GM12878 (cell line): ENCODE data around the gene DHX16. TPM values are rescaled to one million over a fixed set of nuclear protein-coding genes. Genes with fewer than 3 reads are reported as not detected.
A peak's percentile ranks its signal among the peaks of the same experiment; 100 is the strongest.

Source experiments
- BACH1 ChIP-seq: fragments of 450-650 bp; IDR thresholded peaks from 2 replicates; pipeline ENCODE4 v1.6.1; 2017; ENCODE audit warnings: mild to moderate bottlenecking, borderline replicate concordance
- BHLHE40 ChIP-seq, 2 experiments: fragments of 450-650 bp in 1 of 2; IDR thresholded peaks; 2 replicates each; pipeline ENCODE4 v1.6.1; 2011 to 2017; ENCODE audit warnings: low read depth in 2 of 2, borderline replicate concordance in 1 of 2, improper control_type of control experiment in 1 of 2, low read length in 1 of 2, mild to moderate bottlenecking in 1 of 2
- CBX3 ChIP-seq: fragments of 200-600 bp; sonication (generic); IDR thresholded peaks from 2 replicates; pipeline ENCODE4 v1.6.1; 2016; ENCODE audit warnings: low read depth, borderline replicate concordance
- CBX5 ChIP-seq: sonication (generic); IDR thresholded peaks from 2 replicates; pipeline ENCODE4 v1.6.1; 2016; ENCODE audit warnings: low read depth, moderate library complexity, mild to moderate bottlenecking, inconsistent platforms
- DPF2 ChIP-seq: fragments of 450-650 bp; IDR thresholded peaks from 2 replicates; pipeline ENCODE4 v1.6.1; 2017; ENCODE audit warnings: mild to moderate bottlenecking
- E4F1 ChIP-seq: fragments of 450-650 bp; IDR thresholded peaks from 2 replicates; pipeline ENCODE4 v1.6.1; 2018; ENCODE audit warnings: borderline replicate concordance, mild to moderate bottlenecking; ENCODE audit not compliant: partially characterized antibody
- FOS ChIP-seq: IDR thresholded peaks from 3 replicates; pipeline ENCODE4 v1.6.1; 2011; ENCODE audit warnings: borderline replicate concordance; ENCODE audit not compliant: insufficient read length; ENCODE audit errors: extremely low read depth
- GABPA ChIP-seq: IDR thresholded peaks from 2 replicates; pipeline ENCODE4 v1.6.1; 2014; ENCODE audit warnings: antibody characterized with exemption, low read depth, mild to moderate bottlenecking, inconsistent platforms
- LARP7 ChIP-seq: fragments of 450-650 bp; IDR thresholded peaks from 2 replicates; pipeline ENCODE4 v1.6.1; 2017; ENCODE audit warnings: mild to moderate bottlenecking
- NR2C2 ChIP-seq: IDR thresholded peaks from 2 replicates; pipeline ENCODE4 v1.6.1; 2011; ENCODE audit warnings: borderline replicate concordance, low read depth; ENCODE audit not compliant: control insufficient read depth, insufficient read length
- NR2F1 ChIP-seq: fragments of 450-650 bp; conservative IDR thresholded peaks from 2 replicates; pipeline ENCODE4 v1.6.1; 2017; ENCODE audit warnings: mild to moderate bottlenecking
- NRF1 ChIP-seq: conservative IDR thresholded peaks from 2 replicates; pipeline ENCODE4 v1.6.1; 2011; ENCODE audit warnings: mild to moderate bottlenecking, low read depth, low read length, improper control_type of control experiment
- SIN3A ChIP-seq: IDR thresholded peaks from 2 replicates; pipeline ENCODE4 v1.6.1; 2012; ENCODE audit warnings: low read depth, low read length, improper control_type of control experiment
- SREBF2 ChIP-seq: IDR thresholded peaks from 2 replicates; pipeline ENCODE4 v1.6.1; 2012; ENCODE audit warnings: mild to moderate bottlenecking, low read length
- ZBTB11 ChIP-seq: fragments of 450-650 bp; formaldehyde crosslinking; IDR thresholded peaks from 2 replicates; pipeline ENCODE4 v1.5.0; 2022; ENCODE audit warnings: mild to moderate bottlenecking, missing genetic modification characterization
- ZBTB33 ChIP-seq: fragments of 450-650 bp; IDR thresholded peaks from 2 replicates; pipeline ENCODE4 v1.6.1; 2017; ENCODE audit warnings: mild to moderate bottlenecking
- ZNF24 ChIP-seq: fragments of 450-650 bp; IDR thresholded peaks from 2 replicates; pipeline ENCODE4 v1.6.1; 2017; ENCODE audit warnings: antibody characterized with exemption, mild to moderate bottlenecking
- ZNF384 ChIP-seq: IDR thresholded peaks from 2 replicates; pipeline ENCODE4 v1.6.1; 2012; ENCODE audit warnings: low read depth, mild to moderate bottlenecking, low read length, improper control_type of control experiment, borderline replicate concordance
- ZSCAN29 ChIP-seq: fragments of 450-650 bp; IDR thresholded peaks from 2 replicates; pipeline ENCODE4 v1.6.1; 2017; ENCODE audit warnings: mild to moderate bottlenecking, moderate library complexity
- polyA plus RNA-seq, 11 experiments: library from polyadenylated mRNA; depleted of rRNA in 4 of 11; unstranded in 6 of 11; stranded (reverse) in 5 of 11; fragments of >200 nt; fragmentation: Nextera tagmentation in 4 of 11; fragmentation: Illumina TruSeq in 1 of 11; extraction: Ambion mirVana in 4 of 11; extraction: Trizol in 1 of 11; gene quantifications; 1 replicate in 1 of 11; 2 replicates in 10 of 11; pipeline versions ENCODE4 v1.2.1 to v1.2.3, GENCODE V29; 2011 to 2016; ENCODE audit warnings: inconsistent platforms in 2 of 11, missing spikeins in 2 of 11, low read depth in 1 of 11
- total RNA-seq, 4 experiments: library from RNA; depleted of rRNA in 3 of 4; stranded (reverse); fragments of >200 nt in 3 of 4; fragmentation: Illumina TruSeq in 1 of 4; extraction: Trizol in 1 of 4; gene quantifications; 2 replicates each; pipeline versions ENCODE4 v1.2.1 to v1.2.3, GENCODE V29; 2013 to 2021
- TF ChIP-seq, protein P1 (sequence below): IDR thresholded peaks from 2 replicates; pipeline ENCODE4 v1.6.1; 2011; ENCODE audit warnings: low read depth, low read length, improper control_type of control experiment, borderline replicate concordance
- TF ChIP-seq, protein P2 (sequence below): IDR thresholded peaks from 2 replicates; pipeline ENCODE4 v1.6.1; 2012; ENCODE audit warnings: low read depth, low read length, improper control_type of control experiment

The DHX16 gene
- total and polyA plus RNA-seq, 10 of the 15 experiments (the other 5 are each of a cell fraction or from before 2014, with no cell fraction given) = 10.1 to 41.4 (median 38.3) TPM

DNA sequence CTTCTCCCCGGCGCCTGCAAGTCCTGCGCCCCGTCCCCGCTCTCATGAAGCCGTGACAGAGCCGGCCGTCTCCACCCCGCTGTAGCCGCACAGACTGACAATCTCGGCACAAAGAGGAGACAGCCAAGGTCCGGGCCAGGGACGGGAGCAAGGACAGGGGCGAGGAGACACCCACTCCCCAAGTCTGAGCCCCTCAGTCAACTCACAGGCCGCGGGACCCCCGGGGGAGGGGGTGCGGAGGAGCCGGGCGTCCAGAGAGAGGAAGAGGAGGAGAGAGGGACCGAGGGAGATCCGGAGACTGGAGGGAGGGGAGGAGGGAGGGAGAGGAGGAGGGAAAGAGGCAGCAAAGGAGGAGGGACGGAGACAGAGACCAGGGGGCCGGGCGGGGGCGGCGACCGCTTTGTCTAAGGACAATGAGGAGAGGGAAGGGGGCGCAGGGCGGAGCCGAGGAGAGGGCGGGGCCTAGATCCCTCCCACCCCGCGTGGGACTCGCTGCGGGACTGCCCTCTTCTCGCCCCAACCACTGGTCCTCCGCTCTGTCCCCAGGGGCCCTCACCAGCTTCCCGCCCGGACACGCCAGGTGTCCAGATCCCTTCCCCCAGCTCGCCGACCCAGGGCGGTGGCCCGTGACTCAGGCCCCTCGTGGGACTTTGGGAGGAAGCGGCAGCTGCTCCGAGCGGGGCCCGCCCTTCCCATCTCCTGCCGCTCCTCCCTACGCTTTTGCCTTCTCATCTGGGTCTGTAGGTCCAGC lies 14.3 kb upstream of the DHX16 start (continued):
- no peak for TF ChIP-seq ZBTB11 (CRISPR knock-in tag)
- TF ChIP-seq CBX5 = no peak
- no peak for TF ChIP-seq ZNF384
- TF ChIP-seq, protein P1, sequence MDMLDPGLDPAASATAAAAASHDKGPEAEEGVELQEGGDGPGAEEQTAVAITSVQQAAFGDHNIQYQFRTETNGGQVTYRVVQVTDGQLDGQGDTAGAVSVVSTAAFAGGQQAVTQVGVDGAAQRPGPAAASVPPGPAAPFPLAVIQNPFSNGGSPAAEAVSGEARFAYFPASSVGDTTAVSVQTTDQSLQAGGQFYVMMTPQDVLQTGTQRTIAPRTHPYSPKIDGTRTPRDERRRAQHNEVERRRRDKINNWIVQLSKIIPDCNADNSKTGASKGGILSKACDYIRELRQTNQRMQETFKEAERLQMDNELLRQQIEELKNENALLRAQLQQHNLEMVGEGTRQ = no peak
- TF ChIP-seq FOS = no peak
- TF ChIP-seq, protein P2, sequence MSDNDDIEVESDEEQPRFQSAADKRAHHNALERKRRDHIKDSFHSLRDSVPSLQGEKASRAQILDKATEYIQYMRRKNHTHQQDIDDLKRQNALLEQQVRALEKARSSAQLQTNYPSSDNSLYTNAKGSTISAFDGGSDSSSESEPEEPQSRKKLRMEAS = 0 out of 2 replicates have a peak, but pooled peaks have one; percentile 12
- no peak for TF ChIP-seq CBX3
- TF ChIP-seq SIN3A = peak; percentile 66
- TF ChIP-seq NR2C2 = no peak
- peak; percentile 96 for TF ChIP-seq BACH1
- peak; percentile 91 to 95 for TF ChIP-seq BHLHE40 (IDR thresholded peaks at IDR 0.05; ENCODE audit: borderline replicate concordance in 1 of 2, low read depth in 2 of 2, low read length in 1 of 2)
- 0 out of 2 replicates have a peak, but pooled peaks have one; percentile 12 for TF ChIP-seq ZBTB33
- TF ChIP-seq ZSCAN29 = 0 out of 2 replicates have a peak, but pooled peaks have one; percentile 35
- TF ChIP-seq E4F1 = no peak
- peak; percentile 84 for TF ChIP-seq LARP7
- TF ChIP-seq GABPA = no peak
- peak; percentile 89 for TF ChIP-seq DPF2
- no peak for TF ChIP-seq NRF1
- peak; percentile 93 for TF ChIP-seq NR2F1
- TF ChIP-seq ZNF24 = no peak
- no peak for TF ChIP-seq SREBF2
